HG02938 (cell line): ENCODE data around the gene FOS.
A peak's percentile ranks its signal among the peaks of the same experiment; 100 is the strongest.
"Not testable (repeated sequence)": the region's sequence is repeated elsewhere in the genome, so short reads cannot be mapped to it uniquely, and the experiment has no call there.

Experiments
- ATAC-seq: cut with Tn5 transposase; IDR thresholded peaks from one replicate; pipeline ENCODE4 v1.9.1; 2021; ENCODE audit warnings: mild to moderate bottlenecking, moderate library complexity; ENCODE audit not compliant: unreplicated experiment

FOS gene

GRCh38 chr14:75293920-75294648 is 15.5 kb downstream of the FOS start:
- peak; percentile 90 for ATAC-seq

- no peak for ATAC-seq
These were observed 16.0 kb downstream of the FOS start for GRCh38 chr14:75294649-75295033.

GRCh38 chr14:75295061-75295461 is 16.4 kb downstream of the FOS start:
- ATAC-seq, result no peak

GRCh38 chr14:75295491-75296345 is 17.1 kb downstream of the FOS start:
- no peak for ATAC-seq

- ATAC-seq, result no peak
These were observed 18.9 kb downstream of the FOS start for GRCh38 chr14:75297411-75298040.

GRCh38 chr14:75298187-75298965 is 19.7 kb downstream of the FOS start:
- ATAC-seq, result no peak

GRCh38 chr14:75299059-75299458 is 20.4 kb downstream of the FOS start:
- no peak for ATAC-seq

GRCh38 chr14:75299576-75299975 is 20.9 kb downstream of the FOS start:
- ATAC-seq, result no peak

- ATAC-seq, result no peak
These were observed 23.2 kb downstream of the FOS start for GRCh38 chr14:75301666-75302325.

- ATAC-seq, result no peak
These were observed 24.8 kb downstream of the FOS start for GRCh38 chr14:75303381-75303789.

GRCh38 chr14:75306410-75306809 is 27.8 kb downstream of the FOS start:
- ATAC-seq, result not testable (repeated sequence)

- ATAC-seq, result peak; percentile 70
These were observed 28.5 kb downstream of the FOS start for GRCh38 chr14:75306927-75307699.

GRCh38 chr14:75307700-75308379 is 29.2 kb downstream of the FOS start:
- no peak for ATAC-seq

GRCh38 chr14:75308991-75309390 is 30.4 kb downstream of the FOS start:
- not testable (repeated sequence) for ATAC-seq

GRCh38 chr14:75309561-75309960 is 30.9 kb downstream of the FOS start:
- not testable (repeated sequence) for ATAC-seq

- no peak for ATAC-seq
These were observed 31.9 kb downstream of the FOS start for GRCh38 chr14:75310295-75311111.

GRCh38 chr14:75311356-75311755 is 32.7 kb downstream of the FOS start:
- ATAC-seq, result no peak

- no peak for ATAC-seq
These were observed 33.7 kb downstream of the FOS start for GRCh38 chr14:75312341-75312740.
